OCI-LY7 (cell line): ENCODE data around the gene DCST2.

Source experiments
- CTCF ChIP-seq: fragments of 200-600 bp; sonication (generic); conservative IDR thresholded peaks from 2 replicates; pipeline ENCODE4 v1.5.1; 2014; ENCODE audit warnings: mild to moderate bottlenecking, antibody characterized with exemption, low read length, moderate library complexity, mixed read lengths
- EZH2phosphoT487 ChIP-seq: fragments of 200-600 bp; sonication (generic); IDR thresholded peaks from 2 replicates; pipeline ENCODE4 v1.6.1; 2018; ENCODE audit warnings: low read depth, borderline replicate concordance, mild to moderate bottlenecking, mixed run types, antibody characterized with exemption, low read length, moderate library complexity, mixed read lengths

GRCh38 chr1:154975409-154976059 is 58.0 kb downstream of the DCST2 start:
- TF ChIP-seq CTCF (no peak), EZH2phosphoT487 (no peak)
